ENCODE results near the gene MEI1.

The MEI1 gene

GRCh38 chr22:41757502-41757901 is 58.2 kb downstream of the MEI1 start:
- Histone ChIP-seq H3K4me1 (ENCODE audit: control insufficient read depth, insufficient read depth, low read length) (peaks cover 6% of the 10 kb centered on the region), H3K9me3 (ENCODE audit: control insufficient read depth, insufficient read depth, low read length) (no peaks in the 10 kb centered on the region)

GRCh38 chr22:41758231-41758630 is 58.9 kb downstream of the MEI1 start:
- no peaks in the 10 kb centered on the region for H3K9me3 ChIP-seq (ENCODE audit: control insufficient read depth, insufficient read depth, low read length)
- no peak overlapping the region for H3K4me3 ChIP-seq (ENCODE audit: low read depth, low read length)
- no peaks in the 10 kb centered on the region for H3K27me3 ChIP-seq (ENCODE audit: control insufficient read depth, insufficient read depth, low read length)
- H3K9ac ChIP-seq (ENCODE audit: low read depth, low read length), result no peak overlapping the region
- H3K36me3 ChIP-seq (ENCODE audit: control insufficient read depth, insufficient read depth, low read length), result no peaks in the 10 kb centered on the region
- peaks cover 6% of the 10 kb centered on the region for H3K4me1 ChIP-seq (ENCODE audit: control insufficient read depth, insufficient read depth, low read length)

More at GRCh38 chr22:41757502-41757901, 58.2 kb downstream of the MEI1 start:
- H3K9ac ChIP-seq (ENCODE audit: low read depth, low read length), result no peak overlapping the region
- no peaks in the 10 kb centered on the region for H3K36me3 ChIP-seq (ENCODE audit: control insufficient read depth, insufficient read depth, low read length)
- H3K27me3 ChIP-seq (ENCODE audit: control insufficient read depth, insufficient read depth, low read length), result no peaks in the 10 kb centered on the region
- H3K4me3 ChIP-seq (ENCODE audit: low read depth, low read length), result no peak overlapping the region

GRCh38 chr22:41762980-41763779 is 63.9 kb downstream of the MEI1 start:
- Histone ChIP-seq H3K4me1 (ENCODE audit: control insufficient read depth, insufficient read depth, low read length) (no peaks in the 10 kb centered on the region), H3K36me3 (ENCODE audit: control insufficient read depth, insufficient read depth, low read length) (no peaks in the 10 kb centered on the region), H3K9ac (ENCODE audit: low read depth, low read length) (no peak overlapping the region), H3K4me3 (ENCODE audit: low read depth, low read length) (no peak overlapping the region), H3K9me3 (ENCODE audit: control insufficient read depth, insufficient read depth, low read length) (no peaks in the 10 kb centered on the region), H3K27me3 (ENCODE audit: control insufficient read depth, insufficient read depth, low read length) (no peaks in the 10 kb centered on the region)

- Histone ChIP-seq H3K4me1 (ENCODE audit: control insufficient read depth, insufficient read depth, low read length) (no peaks in the 10 kb centered on the region), H3K27me3 (ENCODE audit: control insufficient read depth, insufficient read depth, low read length) (no peaks in the 10 kb centered on the region), H3K4me3 (ENCODE audit: low read depth, low read length) (no peak overlapping the region), H3K36me3 (ENCODE audit: control insufficient read depth, insufficient read depth, low read length) (no peaks in the 10 kb centered on the region), H3K9me3 (ENCODE audit: control insufficient read depth, insufficient read depth, low read length) (no peaks in the 10 kb centered on the region), H3K9ac (ENCODE audit: low read depth, low read length) (no peak overlapping the region)
These were observed 67.2 kb downstream of the MEI1 start for GRCh38 chr22:41766476-41766875.

- no peaks in the 10 kb centered on the region for H3K36me3 ChIP-seq (ENCODE audit: control insufficient read depth, insufficient read depth, low read length)
- H3K4me3 ChIP-seq (ENCODE audit: low read depth, low read length), result no peak overlapping the region
- H3K4me1 ChIP-seq (ENCODE audit: control insufficient read depth, insufficient read depth, low read length), result no peaks in the 10 kb centered on the region
- no peak overlapping the region for H3K9ac ChIP-seq (ENCODE audit: low read depth, low read length)
- H3K27me3 ChIP-seq (ENCODE audit: control insufficient read depth, insufficient read depth, low read length), result no peaks in the 10 kb centered on the region
- H3K9me3 ChIP-seq (ENCODE audit: control insufficient read depth, insufficient read depth, low read length), result no peaks in the 10 kb centered on the region
These were observed 69.1 kb downstream of the MEI1 start for GRCh38 chr22:41768430-41768829.

GRCh38 chr22:41770715-41771468 is 71.6 kb downstream of the MEI1 start:
- no peaks in the 10 kb centered on the region for H3K36me3 ChIP-seq (ENCODE audit: control insufficient read depth, insufficient read depth, low read length)
- no peaks in the 10 kb centered on the region for H3K27me3 ChIP-seq (ENCODE audit: control insufficient read depth, insufficient read depth, low read length)
- H3K9ac ChIP-seq (ENCODE audit: low read depth, low read length), result no peak overlapping the region
- no peak overlapping the region for H3K4me3 ChIP-seq (ENCODE audit: low read depth, low read length)
- no peaks in the 10 kb centered on the region for H3K9me3 ChIP-seq (ENCODE audit: control insufficient read depth, insufficient read depth, low read length)
- no peaks in the 10 kb centered on the region for H3K4me1 ChIP-seq (ENCODE audit: control insufficient read depth, insufficient read depth, low read length)

GRCh38 chr22:41772198-41772597 is 72.9 kb downstream of the MEI1 start:
- Histone ChIP-seq H3K9me3 (ENCODE audit: control insufficient read depth, insufficient read depth, low read length) (no peaks in the 10 kb centered on the region), H3K4me3 (ENCODE audit: low read depth, low read length) (no peak overlapping the region), H3K9ac (ENCODE audit: low read depth, low read length) (no peak overlapping the region), H3K27me3 (ENCODE audit: control insufficient read depth, insufficient read depth, low read length) (no peaks in the 10 kb centered on the region), H3K4me1 (ENCODE audit: control insufficient read depth, insufficient read depth, low read length) (no peaks in the 10 kb centered on the region), H3K36me3 (ENCODE audit: control insufficient read depth, insufficient read depth, low read length) (no peaks in the 10 kb centered on the region)

GRCh38 chr22:41772645-41773044 is 73.3 kb downstream of the MEI1 start:
- H3K27me3 ChIP-seq (ENCODE audit: control insufficient read depth, insufficient read depth, low read length), result no peaks in the 10 kb centered on the region

GRCh38 chr22:41775338-41775737 is 76.0 kb downstream of the MEI1 start:
- H3K9me3 ChIP-seq (ENCODE audit: control insufficient read depth, insufficient read depth, low read length), result no peaks in the 10 kb centered on the region
- no peaks in the 10 kb centered on the region for H3K4me1 ChIP-seq (ENCODE audit: control insufficient read depth, insufficient read depth, low read length)

More at GRCh38 chr22:41772645-41773044, 73.3 kb downstream of the MEI1 start:
- Histone ChIP-seq H3K36me3 (ENCODE audit: control insufficient read depth, insufficient read depth, low read length) (no peaks in the 10 kb centered on the region), H3K9me3 (ENCODE audit: control insufficient read depth, insufficient read depth, low read length) (no peaks in the 10 kb centered on the region), H3K9ac (ENCODE audit: low read depth, low read length) (no peak overlapping the region), H3K4me1 (ENCODE audit: control insufficient read depth, insufficient read depth, low read length) (no peaks in the 10 kb centered on the region), H3K4me3 (ENCODE audit: low read depth, low read length) (no peak overlapping the region)

GRCh38 chr22:41775976-41776375 is 76.7 kb downstream of the MEI1 start:
- H3K27me3 ChIP-seq (ENCODE audit: control insufficient read depth, insufficient read depth, low read length), result no peaks in the 10 kb centered on the region
- H3K4me1 ChIP-seq (ENCODE audit: control insufficient read depth, insufficient read depth, low read length), result no peaks in the 10 kb centered on the region
- H3K4me3 ChIP-seq (ENCODE audit: low read depth, low read length), result no peak overlapping the region
- H3K36me3 ChIP-seq (ENCODE audit: control insufficient read depth, insufficient read depth, low read length), result no peaks in the 10 kb centered on the region
- H3K9me3 ChIP-seq (ENCODE audit: control insufficient read depth, insufficient read depth, low read length), result no peaks in the 10 kb centered on the region
- H3K9ac ChIP-seq (ENCODE audit: low read depth, low read length), result peak overlapping the region; percentile 28

More at GRCh38 chr22:41775338-41775737, 76.0 kb downstream of the MEI1 start:
- Histone ChIP-seq H3K36me3 (ENCODE audit: control insufficient read depth, insufficient read depth, low read length) (no peaks in the 10 kb centered on the region), H3K27me3 (ENCODE audit: control insufficient read depth, insufficient read depth, low read length) (no peaks in the 10 kb centered on the region), H3K9ac (ENCODE audit: low read depth, low read length) (no peak overlapping the region), H3K4me3 (ENCODE audit: low read depth, low read length) (no peak overlapping the region)

GRCh38 chr22:41776381-41776780 is 77.1 kb downstream of the MEI1 start:
- Histone ChIP-seq H3K9me3 (ENCODE audit: control insufficient read depth, insufficient read depth, low read length) (no peaks in the 10 kb centered on the region), H3K4me1 (ENCODE audit: control insufficient read depth, insufficient read depth, low read length) (no peaks in the 10 kb centered on the region), H3K9ac (ENCODE audit: low read depth, low read length) (peak overlapping the region; percentile 28), H3K27me3 (ENCODE audit: control insufficient read depth, insufficient read depth, low read length) (no peaks in the 10 kb centered on the region), H3K36me3 (ENCODE audit: control insufficient read depth, insufficient read depth, low read length) (no peaks in the 10 kb centered on the region), H3K4me3 (ENCODE audit: low read depth, low read length) (no peak overlapping the region)

All from iPS-15b (cell line).